HepG2 (cell line): ENCODE measurements around the gene SLC1A4. TPM values are rescaled to one million over a fixed set of nuclear protein-coding genes. Genes with fewer than 3 reads are reported as not detected.

Source experiments
- GATAD1 ChIP-seq: IDR thresholded peaks from 2 replicates; pipeline ENCODE4 v1.6.1; 2016; ENCODE audit warnings: missing genetic modification reagents, missing compliant biosample characterization
- HIC2 ChIP-seq: sonication (generic); formaldehyde crosslinking; IDR thresholded peaks from 2 replicates; pipeline ENCODE4 v1.9.0; 2022; ENCODE audit warnings: low read depth, missing genetic modification reagents
- HMG20A ChIP-seq: IDR thresholded peaks from 2 replicates; pipeline ENCODE4 v1.6.1; 2016; ENCODE audit warnings: borderline replicate concordance
- KIAA2018 ChIP-seq: sonication (generic); formaldehyde crosslinking; IDR thresholded peaks from 2 replicates; pipeline ENCODE4 v1.5.0; 2020; ENCODE audit warnings: mild to moderate bottlenecking, missing genetic modification reagents, borderline replicate concordance
- MIXL1 ChIP-seq: IDR thresholded peaks from 2 replicates; pipeline ENCODE4 v1.6.1; 2016
- RARA ChIP-seq: IDR thresholded peaks from 2 replicates; pipeline ENCODE4 v1.6.1; 2016; ENCODE audit warnings: missing genetic modification reagents, missing compliant biosample characterization
- REPIN1 ChIP-seq: sonication (generic); formaldehyde crosslinking; IDR thresholded peaks from 2 replicates; pipeline ENCODE4 v1.8.0; 2022; ENCODE audit warnings: missing genetic modification reagents, low read depth, mild to moderate bottlenecking, borderline replicate concordance
- SALL1 ChIP-seq: sonication (generic); formaldehyde crosslinking; IDR thresholded peaks from 2 replicates; pipeline ENCODE4 v1.8.0; 2022; ENCODE audit warnings: mild to moderate bottlenecking, missing genetic modification reagents
- ZHX2 ChIP-seq, 2 experiments: sonication (generic) in 1 of 2; formaldehyde crosslinking in 1 of 2; IDR thresholded peaks; 2 replicates each; pipeline versions ENCODE4 v1.6.1 to v1.9.0; 2014 to 2022; ENCODE audit warnings: antibody characterized with exemption in 1 of 2, borderline replicate concordance in 1 of 2, inconsistent platforms in 1 of 2, low read depth in 1 of 2, missing genetic modification reagents in 1 of 2
- ZNF343 ChIP-seq: sonication (generic); formaldehyde crosslinking; IDR thresholded peaks from 2 replicates; pipeline ENCODE4 v1.4.0; 2020; ENCODE audit warnings: mild to moderate bottlenecking, missing genetic modification reagents
- polyA plus RNA-seq, 8 experiments: library from polyadenylated mRNA; depleted of rRNA in 3 of 8; stranded (reverse) in 7 of 8; unstranded in 1 of 8; fragments of >200 nt; fragmentation: Illumina TruSeq in 4 of 8; extraction: Trizol in 4 of 8; gene quantifications; 2 replicates each; pipeline versions ENCODE4 v1.2.1 to v1.2.3, GENCODE V29; 2011 to 2016; ENCODE audit warnings: low read depth in 4 of 8, missing spikeins in 1 of 8, mixed read lengths in 1 of 8; ENCODE audit not compliant: insufficient read depth in 1 of 8
- total RNA-seq, 5 experiments: library from RNA; depleted of rRNA; stranded (reverse); fragments of >200 nt; fragmentation: Illumina TruSeq; extraction: Trizol; gene quantifications; 2 replicates each; pipeline ENCODE4 v1.2.3, GENCODE V29; 2016; ENCODE audit warnings: low read depth in 1 of 5

Gene SLC1A4
- total and polyA plus RNA-seq, 2 of the 13 experiments (the other 11 are each of a cell fraction or from before 2014, with no cell fraction given), result 21.0 to 39.6 TPM

GRCh38 chr2:64943387-64944150 lies 45.6 kb upstream of the SLC1A4 start (continued):
- TF ChIP-seq ZHX2 (IDR thresholded peaks at IDR 0.05; ENCODE audit: low read depth), result no peak
- TF ChIP-seq ZHX2 (CRISPR knock-in tag; IDR thresholded peaks at IDR 0.05; ENCODE audit: borderline replicate concordance), result no peak
- no peak for TF ChIP-seq REPIN1 (CRISPR knock-in tag)
- TF ChIP-seq SALL1 (CRISPR knock-in tag), result peak; percentile 87
- no peak for TF ChIP-seq ZNF343
- peak; percentile 93; the same call in 1 of the 2 replicates for TF ChIP-seq HMG20A (CRISPR knock-in tag)
- TF ChIP-seq HIC2 (CRISPR knock-in tag), result peak; percentile 96
- TF ChIP-seq MIXL1 (CRISPR knock-in tag), result no peak; the same call in 1 of the 2 replicates
- TF ChIP-seq KIAA2018, result no peak
- TF ChIP-seq GATAD1, result no peak; the same call in 1 of the 2 replicates
- peak; percentile 95 for TF ChIP-seq RARA (CRISPR knock-in tag)
